IPS DF 19.7 (cell line): Measurements from ENCODE around the gene STK11.
"Not testable (repeated sequence)": the region's sequence is repeated elsewhere in the genome, so short reads cannot be mapped to it uniquely, and the experiment has no call there.

Experiments used
- DNase-seq: peaks from one replicate; pipeline ENCODE4 v3.0.0-alpha.2; 2013; ENCODE audit warnings: low read depth, low spot score

Gene STK11

GRCh38 chr19:1169921-1170885, 35.4 kb upstream of the STK11 start:
- no peak for DNase-seq

GRCh38 chr19:1170938-1171754, 34.4 kb upstream of the STK11 start:
- no peak for DNase-seq

GRCh38 chr19:1171755-1172352, 33.7 kb upstream of the STK11 start:
- no peak for DNase-seq

- no peak for DNase-seq
Measured at GRCh38 chr19:1172353-1173158, 33.0 kb upstream of the STK11 start.

GRCh38 chr19:1173159-1173844, 32.3 kb upstream of the STK11 start:
- no peak for DNase-seq

GRCh38 chr19:1173845-1174809, 31.5 kb upstream of the STK11 start, which contains the start of gene SBNO2:
Gene SBNO2 (minus strand): TSS chr19:1174268. CDS start chr19:1154276, 19,992 bp downstream.
- DNase-seq, result no peak

- DNase-seq, result no peak
Measured at GRCh38 chr19:1177322-1178114, 28.1 kb upstream of the STK11 start.

GRCh38 chr19:1181606-1182005, 24.0 kb upstream of the STK11 start:
- no peak for DNase-seq

- DNase-seq, result no peak
Measured at GRCh38 chr19:1182068-1182467, 23.5 kb upstream of the STK11 start.

- no peak for DNase-seq
Measured at GRCh38 chr19:1182727-1183126, 22.9 kb upstream of the STK11 start.

- no peak for DNase-seq
Measured at GRCh38 chr19:1183543-1184172, 21.9 kb upstream of the STK11 start.

- no peak for DNase-seq
Measured at GRCh38 chr19:1189419-1189818, 16.2 kb upstream of the STK11 start.

GRCh38 chr19:1199531-1199930, 6.0 kb upstream of the STK11 start:
- no peak for DNase-seq

- DNase-seq, result not testable (repeated sequence)
Measured at GRCh38 chr19:1200614-1201013, 5.0 kb upstream of the STK11 start.

- DNase-seq, result no peak
Measured at GRCh38 chr19:1206150-1206863, 729 bp downstream of the STK11 start.

GRCh38 chr19:1206864-1207450, 1.4 kb downstream of the STK11 start:
- DNase-seq, result no peak

- DNase-seq, result not testable (repeated sequence)
Measured at GRCh38 chr19:1208830-1209229, 3.3 kb downstream of the STK11 start.
